Measurements from ENCODE around the gene HBE1.

HBE1 gene

DNA sequence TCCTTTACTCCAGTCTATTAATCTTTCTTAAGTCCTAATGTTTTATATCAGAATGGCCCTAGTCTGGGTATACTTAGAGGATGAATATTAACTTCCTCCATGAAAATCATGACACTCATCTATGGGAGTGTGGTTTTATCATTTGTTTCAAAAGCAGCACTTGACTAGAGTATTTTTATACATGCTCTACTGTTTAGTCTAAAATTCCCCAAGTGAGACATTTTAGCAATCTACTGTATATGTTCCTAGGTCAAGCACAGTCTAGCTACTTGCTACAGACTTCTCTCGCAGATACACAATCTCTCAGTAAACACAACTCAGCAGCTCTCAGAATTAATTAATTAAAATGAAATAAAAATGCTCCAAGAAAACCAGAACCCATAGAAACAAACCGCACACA, 39.9 kb downstream of the HBE1 start:
- Histone ChIP-seq H3K9me3 (replicated peaks in 1 of 11) (no peaks in the 10 kb centered on the region), H3K9ac (no peak overlapping the region), H4K20me1 (no peaks in the 10 kb centered on the region), H3K4me1 (peaks cover 9 to 31% (median 10%) of the 10 kb centered on the region in 10 experiments), H3K27me3 (no peaks in the 10 kb centered on the region), H3K4me3 (no peak overlapping the region), H3K4me2 (no peak overlapping the region), H3K27ac (no peak overlapping the region), H3K36me3 (no peaks in the 10 kb centered on the region)
- no peak for TF ChIP-seq Cebpa-rat (IDR thresholded peaks at IDR 0.05)

DNA sequence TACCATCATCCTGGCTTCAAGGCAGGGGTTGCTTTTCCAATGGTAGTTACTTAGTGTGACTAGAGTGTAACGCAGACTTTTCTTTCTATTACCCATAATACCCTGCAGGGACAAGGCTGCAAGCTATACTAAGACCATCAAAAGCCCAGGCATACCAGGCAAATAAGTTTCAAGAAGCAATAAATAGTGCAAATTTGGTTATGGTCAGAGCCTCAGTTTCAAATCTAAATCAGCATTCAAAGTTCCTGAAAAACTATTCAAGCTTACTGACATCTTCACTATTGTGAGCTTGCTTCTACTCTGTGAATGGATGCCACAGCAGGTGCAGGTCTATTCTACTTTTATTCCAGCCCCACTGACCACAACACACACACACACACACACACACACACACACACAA, 40.4 kb downstream of the HBE1 start:
- Histone ChIP-seq H3K27ac (no peak overlapping the region), H3K27me3 (no peaks in the 10 kb centered on the region), H3K4me2 (no peak overlapping the region), H3K4me1 (peaks cover 5 to 26% (median 6%) of the 10 kb centered on the region in 10 experiments), H3K4me3 (no peak overlapping the region), H3K9me3 (replicated peaks in 1 of 11) (no peaks in the 10 kb centered on the region), H3K36me3 (no peaks in the 10 kb centered on the region), H4K20me1 (no peaks in the 10 kb centered on the region), H3K9ac (no peak overlapping the region)
- no peak for TF ChIP-seq Cebpa-rat (IDR thresholded peaks at IDR 0.05)

DNA sequence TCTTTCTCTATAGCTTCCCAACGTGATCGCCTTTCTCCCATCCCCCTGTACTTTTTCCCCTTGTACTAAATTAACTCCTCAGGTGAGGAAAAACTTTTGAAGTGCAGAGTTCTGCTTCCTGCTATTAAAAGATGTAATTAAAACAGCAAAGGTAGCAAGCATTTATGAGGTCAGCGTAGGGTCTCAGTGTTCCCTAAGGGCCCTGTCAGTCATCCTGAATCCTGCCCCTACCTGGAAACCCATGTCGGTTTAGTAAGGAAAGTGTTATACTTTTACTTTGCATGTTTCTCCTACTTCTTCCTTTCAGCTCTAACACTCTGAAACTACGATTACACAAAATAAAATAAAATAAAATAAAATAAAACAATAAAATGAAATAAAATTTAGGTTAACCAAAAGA, 41.6 kb downstream of the HBE1 start:
- Histone ChIP-seq H3K4me1 (peaks cover 0 to 20% (median 0%) of the 10 kb centered on the region in 10 experiments; a peak in 5 of 20 replicates), H3K4me3 (no peak overlapping the region), H4K20me1 (no peaks in the 10 kb centered on the region), H3K9me3 (replicated peaks in 1 of 11) (no peaks in the 10 kb centered on the region), H3K4me2 (no peak overlapping the region), H3K9ac (no peak overlapping the region), H3K27me3 (no peaks in the 10 kb centered on the region), H3K36me3 (no peaks in the 10 kb centered on the region), H3K27ac (no peak overlapping the region)
- TF ChIP-seq Cebpa-rat (IDR thresholded peaks at IDR 0.05), result no peak

DNA sequence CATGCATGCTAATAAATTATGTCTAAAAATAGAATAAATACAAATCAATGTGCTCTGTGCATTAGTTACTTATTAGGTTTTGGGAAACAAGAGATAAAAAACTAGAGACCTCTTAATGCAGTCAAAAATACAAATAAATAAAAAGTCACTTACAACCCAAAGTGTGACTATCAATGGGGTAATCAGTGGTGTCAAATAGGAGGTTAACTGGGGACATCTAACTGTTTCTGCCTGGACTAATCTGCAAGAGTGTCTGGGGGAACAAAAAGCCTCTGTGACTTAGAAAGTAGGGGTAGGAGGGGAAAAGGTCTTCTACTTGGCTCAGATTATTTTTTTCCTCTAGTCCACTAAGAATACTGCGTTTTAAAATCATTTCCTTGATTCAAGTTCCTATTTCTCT, 42.1 kb downstream of the HBE1 start:
- Histone ChIP-seq H3K4me3 (no peak overlapping the region), H3K27ac (no peak overlapping the region), H3K4me1 (peaks cover 0 to 16% (median 0%) of the 10 kb centered on the region in 10 experiments; a peak in 5 of 20 replicates), H3K27me3 (no peaks in the 10 kb centered on the region), H3K9ac (no peak overlapping the region), H4K20me1 (no peaks in the 10 kb centered on the region), H3K9me3 (replicated peaks in 1 of 11) (no peaks in the 10 kb centered on the region), H3K4me2 (no peak overlapping the region), H3K36me3 (no peaks in the 10 kb centered on the region)
- no peak for TF ChIP-seq Cebpa-rat (IDR thresholded peaks at IDR 0.05)

DNA sequence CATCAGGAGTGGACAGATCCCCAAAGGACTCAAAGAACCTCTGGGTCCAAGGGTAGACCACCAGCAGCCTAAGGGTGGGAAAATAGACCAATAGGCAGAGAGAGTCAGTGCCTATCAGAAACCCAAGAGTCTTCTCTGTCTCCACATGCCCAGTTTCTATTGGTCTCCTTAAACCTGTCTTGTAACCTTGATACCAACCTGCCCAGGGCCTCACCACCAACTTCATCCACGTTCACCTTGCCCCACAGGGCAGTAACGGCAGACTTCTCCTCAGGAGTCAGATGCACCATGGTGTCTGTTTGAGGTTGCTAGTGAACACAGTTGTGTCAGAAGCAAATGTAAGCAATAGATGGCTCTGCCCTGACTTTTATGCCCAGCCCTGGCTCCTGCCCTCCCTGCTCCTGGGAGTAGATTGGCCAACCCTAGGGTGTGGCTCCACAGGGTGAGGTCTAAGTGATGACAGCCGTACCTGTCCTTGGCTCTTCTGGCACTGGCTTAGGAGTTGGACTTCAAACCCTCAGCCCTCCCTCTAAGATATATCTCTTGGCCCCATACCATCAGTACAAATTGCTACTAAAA, 42.9 kb downstream of the HBE1 start, which contains the start of gene HBB:
Gene HBB, minus strand, starts transcription at position 340 of the 579 bp plus-strand sequence. Its CDS starts 50 bp downstream, at position 290.
- Histone ChIP-seq H3K9me3 (replicated peaks in 1 of 11) (no peaks in the 10 kb centered on the region; a peak in 2 of 22 replicates), H3K4me3 (no peak within 1 kb of the TSS), H3K9ac (no peak within 1 kb of the TSS), H3K4me1 (peaks cover 0 to 7% (median 0%) of the 10 kb centered on the region in 10 experiments; a peak in 2 of 20 replicates), H3K4me2 (no peak within 1 kb of the TSS), H3K36me3 (no peaks in the 10 kb centered on the region), H3K27ac (no peak within 1 kb of the TSS), H4K20me1 (no peaks in the 10 kb centered on the region), H3K27me3 (no peaks in the 10 kb centered on the region)
- no peak for TF ChIP-seq Cebpa-rat (IDR thresholded peaks at IDR 0.05)

DNA sequence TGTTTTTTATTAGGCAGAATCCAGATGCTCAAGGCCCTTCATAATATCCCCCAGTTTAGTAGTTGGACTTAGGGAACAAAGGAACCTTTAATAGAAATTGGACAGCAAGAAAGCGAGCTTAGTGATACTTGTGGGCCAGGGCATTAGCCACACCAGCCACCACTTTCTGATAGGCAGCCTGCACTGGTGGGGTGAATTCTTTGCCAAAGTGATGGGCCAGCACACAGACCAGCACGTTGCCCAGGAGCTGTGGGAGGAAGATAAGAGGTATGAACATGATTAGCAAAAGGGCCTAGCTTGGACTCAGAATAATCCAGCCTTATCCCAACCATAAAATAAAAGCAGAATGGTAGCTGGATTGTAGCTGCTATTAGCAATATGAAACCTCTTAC, 44.3 kb downstream of the HBE1 start:
- Histone ChIP-seq H3K4me2 (no peak overlapping the region), H3K27ac (no peak overlapping the region), H3K36me3 (no peaks in the 10 kb centered on the region), H3K9ac (no peak overlapping the region), H3K9me3 (replicated peaks in 1 of 11) (peaks cover 0 to 4% (median 0%) of the 10 kb centered on the region in 11 experiments; a peak in 2 of 22 replicates), H3K4me1 (no peaks in the 10 kb centered on the region), H3K27me3 (no peaks in the 10 kb centered on the region), H4K20me1 (no peaks in the 10 kb centered on the region), H3K4me3 (no peak overlapping the region)
- no peak for TF ChIP-seq Cebpa-rat (IDR thresholded peaks at IDR 0.05)

DNA sequence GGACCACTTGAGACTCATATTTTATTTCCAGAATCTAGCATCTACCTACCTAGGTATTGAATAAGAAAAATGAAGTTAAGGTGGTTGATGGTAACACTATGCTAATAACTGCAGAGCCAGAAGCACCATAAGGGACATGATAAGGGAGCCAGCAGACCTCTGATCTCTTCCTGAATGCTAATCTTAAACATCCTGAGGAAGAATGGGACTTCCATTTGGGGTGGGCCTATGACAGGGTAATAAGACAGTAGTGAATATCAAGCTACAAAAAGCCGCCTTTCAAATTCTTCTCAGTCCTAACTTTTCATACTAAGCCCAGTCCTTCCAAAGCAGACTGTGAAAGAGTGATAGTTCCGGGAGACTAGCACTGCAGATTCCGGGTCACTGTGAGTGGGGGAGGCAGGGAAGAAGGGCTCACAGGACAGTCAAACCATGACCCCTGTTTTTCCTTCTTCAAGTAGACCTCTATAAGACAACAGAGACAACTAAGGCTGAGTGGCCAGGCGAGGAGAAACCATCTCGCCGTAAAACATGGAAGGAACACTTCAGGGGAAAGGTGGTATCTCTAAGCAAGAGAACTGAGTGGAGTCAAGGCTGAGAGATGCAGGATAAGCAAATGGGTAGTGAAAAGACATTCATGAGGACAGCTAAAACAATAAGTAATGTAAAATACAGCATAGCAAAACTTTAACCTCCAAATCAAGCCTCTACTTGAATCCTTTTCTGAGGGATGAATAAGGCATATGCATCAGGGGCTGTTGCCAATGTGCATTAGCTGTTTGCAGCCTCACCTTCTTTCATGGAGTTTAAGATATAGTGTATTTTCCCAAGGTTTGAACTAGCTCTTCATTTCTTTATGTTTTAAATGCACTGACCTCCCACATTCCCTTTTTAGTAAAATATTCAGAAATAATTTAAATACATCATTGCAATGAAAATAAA, 44.9 kb downstream of the HBE1 start:
- H3K27ac ChIP-seq, result no peak overlapping the region
- peaks cover 0 to 4% (median 0%) of the 10 kb centered on the region in 11 experiments; a peak in 2 of 22 replicates for H3K9me3 ChIP-seq (replicated peaks in 1 of 11)
- no peak overlapping the region for H3K9ac ChIP-seq
- H4K20me1 ChIP-seq, result no peaks in the 10 kb centered on the region
- H3K27me3 ChIP-seq, result no peaks in the 10 kb centered on the region
- no peak overlapping the region for H3K4me2 ChIP-seq
- H3K4me3 ChIP-seq, result no peak overlapping the region
- H3K36me3 ChIP-seq, result no peaks in the 10 kb centered on the region
- H3K4me1 ChIP-seq, result no peaks in the 10 kb centered on the region
- TF ChIP-seq Cebpa-rat (IDR thresholded peaks at IDR 0.05), result no peak

DNA sequence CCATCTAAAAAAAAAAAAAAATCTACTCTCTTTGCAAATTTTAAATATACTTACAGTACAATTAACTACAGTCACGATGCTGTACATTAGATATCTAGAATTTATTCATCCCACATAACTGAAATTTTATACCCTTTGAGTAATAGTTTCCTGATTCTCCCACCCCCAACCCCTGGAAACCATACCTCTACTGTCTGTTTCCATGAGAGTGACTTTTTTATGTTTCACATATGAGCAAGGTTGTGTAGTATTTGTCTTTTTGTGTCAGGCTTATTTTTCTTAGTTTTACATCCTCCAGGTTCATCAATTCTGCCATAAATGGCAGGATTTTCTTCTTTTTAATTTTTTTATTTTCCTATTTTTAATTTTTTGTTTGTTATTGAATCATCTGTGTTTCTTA, 46.1 kb downstream of the HBE1 start:
- Histone ChIP-seq H3K4me3 (no peak overlapping the region), H3K27me3 (no peaks in the 10 kb centered on the region), H3K4me1 (no peaks in the 10 kb centered on the region), H3K9me3 (replicated peaks in 1 of 11) (peaks cover 0 to 4% (median 0%) of the 10 kb centered on the region in 11 experiments; a peak in 2 of 22 replicates), H3K27ac (no peak overlapping the region), H3K4me2 (no peak overlapping the region), H3K9ac (no peak overlapping the region), H4K20me1 (no peaks in the 10 kb centered on the region), H3K36me3 (no peaks in the 10 kb centered on the region)
- no peak for TF ChIP-seq Cebpa-rat (IDR thresholded peaks at IDR 0.05)

DNA sequence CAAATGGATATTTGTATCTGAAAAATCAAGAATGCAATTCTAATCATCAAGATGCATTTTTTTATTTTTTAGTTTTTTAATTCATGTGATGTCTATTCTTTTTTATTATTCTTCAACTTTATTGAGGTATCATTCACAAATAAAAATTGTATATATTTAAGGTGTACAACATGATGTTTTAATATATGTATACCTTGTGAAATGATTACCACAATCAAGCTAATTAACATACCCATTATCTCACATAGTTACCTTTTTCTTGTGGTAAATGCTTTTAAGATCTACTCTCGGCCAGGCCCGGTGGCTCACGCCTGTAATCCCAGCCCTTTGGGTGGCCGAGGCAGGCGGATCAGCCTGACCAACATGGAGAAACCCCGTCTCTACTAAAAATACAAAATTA, 46.6 kb downstream of the HBE1 start:
- H3K4me2 ChIP-seq, result no peak overlapping the region
- TF ChIP-seq Cebpa-rat (IDR thresholded peaks at IDR 0.05), result no peak
- no peaks in the 10 kb centered on the region for H3K4me1 ChIP-seq
- H3K27me3 ChIP-seq, result no peaks in the 10 kb centered on the region
- H3K4me3 ChIP-seq, result no peak overlapping the region
- H3K9ac ChIP-seq, result no peak overlapping the region
- H3K9me3 ChIP-seq (replicated peaks in 1 of 11), result peaks cover 0 to 4% (median 0%) of the 10 kb centered on the region in 11 experiments; a peak in 2 of 22 replicates
- H3K36me3 ChIP-seq, result no peaks in the 10 kb centered on the region
- no peaks in the 10 kb centered on the region for H4K20me1 ChIP-seq
- H3K27ac ChIP-seq, result no peak overlapping the region

Measured in BLaER1 treated with 17β-estradiol and CSF1 and Interleukin-3, amounts not matched to agents 10 nM and 100 nM (cell line).